Esophagus muscularis mucosa (tissue), 4 donors: ENCODE measurements around the gene TMEM259. TPM values are rescaled to one million over a fixed set of nuclear protein-coding genes. Genes with fewer than 3 reads are reported as not detected.
A peak's percentile ranks its signal among the peaks of the same experiment; 100 is the strongest.

Source experiments
- DNase-seq: peaks from one replicate; pipeline ENCODE4 v3.0.0-alpha.2; 2017; ENCODE audit errors: extremely low spot score
- H3K27ac ChIP-seq, 4 donors: fragments of 200-600 bp; sonication (generic); replicated peaks in 1 of 4; 1 replicate in 3 of 4; 2 replicates in 1 of 4; pipeline ENCODE4 v1.5.1; 2016 to 2019; ENCODE audit warnings: mild to moderate bottlenecking in 1 of 4
- H3K27me3 ChIP-seq, 4 donors: fragments of 200-600 bp; sonication (generic); one replicate each; pipeline versions ENCODE4 v1.5.1 to v1.6.0; 2016 to 2019
- H3K36me3 ChIP-seq, 4 donors: fragments of 200-600 bp; sonication (generic); one replicate each; pipeline ENCODE4 v1.5.1; 2016 to 2019
- H3K4me1 ChIP-seq, 4 donors: fragments of 200-600 bp; sonication (generic); one replicate each; pipeline ENCODE4 v1.5.1; 2016 to 2019
- H3K4me3 ChIP-seq, 4 donors: fragments of 200-600 bp; sonication (generic); 1 replicate in 2 of 4; 2 replicates in 2 of 4; pipeline ENCODE4 v1.5.1; 2016 to 2019; ENCODE audit warnings: mild to moderate bottlenecking in 4 of 4, moderate library complexity in 1 of 4
- H3K9me3 ChIP-seq, 4 donors: fragments of 200-600 bp; sonication (generic); 1 replicate in 3 of 4; 2 replicates in 1 of 4; pipeline ENCODE4 v1.5.1; 2016 to 2019
- CTCF ChIP-seq, 3 experiments: fragments of 200-600 bp in 2 of 3; fragments of 450-650 bp in 1 of 3; sonication (generic) in 2 of 3; IDR thresholded peaks; one replicate each; pipeline ENCODE4 v1.5.1; 2017 to 2019; ENCODE audit warnings: antibody characterized with exemption in 3 of 3, mild to moderate bottlenecking in 2 of 3, moderate library complexity in 1 of 3
- EP300 ChIP-seq: sonication (generic); formaldehyde crosslinking; IDR thresholded peaks from one replicate; pipeline ENCODE4 v1.6.1; 2017; ENCODE audit warnings: antibody characterized with exemption
- POLR2A ChIP-seq: fragments of 450-650 bp; IDR thresholded peaks from one replicate; pipeline ENCODE4 v1.6.1; 2017; ENCODE audit warnings: antibody characterized with exemption, moderate library complexity, mild to moderate bottlenecking, low read depth
- POLR2AphosphoS5 ChIP-seq, 2 donors: sonication (generic); formaldehyde crosslinking; IDR thresholded peaks; one replicate each; pipeline ENCODE4 v1.6.1; 2017; ENCODE audit warnings: antibody characterized with exemption in 2 of 2
- WGBS: methylation state at CpG from one replicate; pipeline ENCODE4 v1.1.5; 2018; 5-methylcytosine and 5-hydroxymethylcytosine counted together
- intact Hi-C: fragments of 100-400 bp; cut with DNase I; formaldehyde crosslinking; loops from one replicate; pipeline ENCODE4 v1.15.1; 2023
- total RNA-seq, 4 donors: library from RNA; depleted of rRNA; stranded (reverse); fragments of >200 nt; gene quantifications; one replicate each; pipeline versions ENCODE4 v1.1.0 to v1.2.1, GENCODE V29; 2016

TMEM259 gene
- total RNA-seq, 4 donors from 2014 or later = 129 to 187 (median 160) TPM

GRCh38 chr19:1032264-1032867, 11.4 kb upstream of the TMEM259 start:
- no peak overlapping the region for H3K4me3 ChIP-seq
- intact Hi-C loops = no loop called here
- no peaks in the 10 kb centered on the region for H3K9me3 ChIP-seq
- H3K27ac ChIP-seq = no peak overlapping the region
- TF ChIP-seq POLR2A = no peak
- no peak for TF ChIP-seq CTCF (IDR thresholded peaks at IDR 0.05)
- TF ChIP-seq EP300 = no peak
- no peak for TF ChIP-seq POLR2AphosphoS5 (IDR thresholded peaks at IDR 0.05)
- 85% methylated on average over 18 of the region's 20 CpGs for WGBS
- H3K36me3 ChIP-seq = peaks cover 32 to 56% (median 46%) of the 10 kb centered on the region in 4 donors
- H3K27me3 ChIP-seq = no peaks in the 10 kb centered on the region
- DNase-seq = no peak
- peaks cover 19 to 37% (median 36%) of the 10 kb centered on the region in 4 donors for H3K4me1 ChIP-seq

- Histone ChIP-seq H3K27me3 (peaks cover 0 to 8% (median 0%) of the 10 kb centered on the region in 4 donors), H3K36me3 (peaks cover 19 to 29% (median 22%) of the 10 kb centered on the region in 4 donors), H3K9me3 (no peaks in the 10 kb centered on the region), H3K4me3 (peak overlapping the region; percentile 68 to 96 (median 86)), H3K4me1 (peaks cover 25 to 60% (median 56%) of the 10 kb centered on the region in 4 donors), H3K27ac (peak overlapping the region; percentile 96 to 100 (median 98))
- DNase-seq = no peak
- intact Hi-C loops = no loop called here
- TF ChIP-seq POLR2A = no peak
- TF ChIP-seq EP300 = no peak
- TF ChIP-seq POLR2AphosphoS5 (IDR thresholded peaks at IDR 0.05) = peak; percentile 41 to 70
- WGBS = under 1% methylated on average over 19 of the region's 58 CpGs
Measured at GRCh38 chr19:1028062-1028926, 7.4 kb upstream of the TMEM259 start.

GRCh38 chr19:1027650-1028061, 6.7 kb upstream of the TMEM259 start:
- Histone ChIP-seq H3K4me1 (peaks cover 29 to 66% (median 62%) of the 10 kb centered on the region in 4 donors), H3K9me3 (no peaks in the 10 kb centered on the region), H3K27me3 (peaks cover 0 to 8% (median 0%) of the 10 kb centered on the region in 4 donors), H3K4me3 (peak overlapping the region; percentile 68 to 96 (median 86)), H3K36me3 (peaks cover 12 to 23% (median 16%) of the 10 kb centered on the region in 4 donors), H3K27ac (peak overlapping the region; percentile 96 to 100 (median 98))
- TF ChIP-seq POLR2AphosphoS5 (IDR thresholded peaks at IDR 0.05) = no peak
- TF ChIP-seq EP300 = no peak
- no peak for TF ChIP-seq POLR2A
- no peak for TF ChIP-seq CTCF (IDR thresholded peaks at IDR 0.05)
- no peak for DNase-seq
- intact Hi-C loops = no loop called here
- 2% methylated on average over 11 of the region's 16 CpGs for WGBS

DNA sequence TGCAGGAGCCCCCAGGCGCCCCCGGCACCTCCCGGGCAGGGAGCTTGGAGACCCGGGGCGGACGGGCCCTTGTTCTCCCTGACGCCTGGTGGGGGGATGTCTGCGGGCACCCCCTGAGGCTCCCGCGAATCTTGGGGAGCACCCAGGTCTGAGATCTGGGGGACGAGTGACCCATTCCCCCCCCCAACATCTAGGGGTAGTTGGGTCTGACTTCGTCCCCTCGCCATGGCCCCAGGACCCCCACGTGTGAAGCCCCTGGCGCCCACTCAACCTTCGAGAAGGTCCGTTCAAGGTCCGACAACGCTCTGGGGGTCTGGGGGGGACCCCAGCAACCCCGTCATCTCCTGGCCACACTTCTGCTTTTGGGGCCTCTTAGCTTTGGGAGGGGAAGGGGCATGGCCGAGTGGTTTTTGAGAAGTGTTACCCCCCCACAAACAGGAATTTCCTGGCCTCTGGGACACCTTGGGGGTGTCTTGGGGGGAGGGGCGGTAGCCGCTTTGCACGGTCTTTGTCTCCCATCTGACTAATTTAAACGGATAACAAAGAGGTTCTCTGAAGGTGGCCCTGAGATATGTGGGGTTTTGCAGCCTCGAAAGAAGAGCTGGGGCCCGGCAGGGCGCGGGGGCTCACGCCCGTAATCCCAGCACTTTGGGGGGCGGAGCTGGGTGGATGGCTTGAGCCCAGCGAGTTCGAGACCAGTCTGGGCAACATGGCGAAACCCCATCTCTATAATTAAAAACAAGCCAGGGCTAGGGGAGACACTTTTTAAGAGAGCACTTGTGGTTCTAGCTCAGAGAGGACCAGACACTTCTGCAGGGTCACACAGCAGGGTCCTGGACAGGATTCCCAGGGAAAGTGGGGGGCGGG, 6.1 kb upstream of the TMEM259 start:
- Histone ChIP-seq H3K27ac (peak overlapping the region; percentile 96 to 100 (median 98)), H3K4me1 (peaks cover 34 to 73% (median 69%) of the 10 kb centered on the region in 4 donors), H3K4me3 (peak overlapping the region; percentile 68 to 96 (median 86)), H3K36me3 (peaks cover 6 to 16% (median 10%) of the 10 kb centered on the region in 4 donors), H3K9me3 (no peaks in the 10 kb centered on the region), H3K27me3 (peaks cover 0 to 8% (median 0%) of the 10 kb centered on the region in 4 donors)
- no peak for DNase-seq
- TF ChIP-seq POLR2A (no peak), EP300 (no peak), CTCF (IDR thresholded peaks at IDR 0.05) (no peak), POLR2AphosphoS5 (IDR thresholded peaks at IDR 0.05) (no peak)
- 4% methylated on average over 16 of the region's 36 CpGs for WGBS
- intact Hi-C loops = no loop called here
